HG03342 (cell line): Measurements from ENCODE around the gene FADS2.

ENCODE experiments used
- ATAC-seq: cut with Tn5 transposase; IDR thresholded peaks from one replicate; pipeline ENCODE4 v1.9.1; 2021; ENCODE audit warnings: mild to moderate bottlenecking, moderate library complexity; ENCODE audit not compliant: unreplicated experiment

FADS2 gene

DNA sequence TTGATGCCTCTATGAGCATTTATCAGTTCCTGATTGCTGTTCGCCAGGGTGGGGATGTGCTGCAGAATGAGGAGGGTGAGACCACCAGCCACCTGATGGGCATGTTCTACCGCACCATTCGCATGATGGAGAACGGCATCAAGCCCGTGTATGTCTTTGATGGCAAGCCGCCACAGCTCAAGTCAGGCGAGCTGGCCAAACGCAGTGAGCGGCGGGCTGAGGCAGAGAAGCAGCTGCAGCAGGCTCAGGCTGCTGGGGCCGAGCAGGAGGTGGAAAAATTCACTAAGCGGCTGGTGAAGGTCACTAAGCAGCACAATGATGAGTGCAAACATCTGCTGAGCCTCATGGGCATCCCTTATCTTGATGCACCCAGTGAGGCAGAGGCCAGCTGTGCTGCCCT, 32.6 kb upstream of the FADS2 start:
- no peak for ATAC-seq

DNA sequence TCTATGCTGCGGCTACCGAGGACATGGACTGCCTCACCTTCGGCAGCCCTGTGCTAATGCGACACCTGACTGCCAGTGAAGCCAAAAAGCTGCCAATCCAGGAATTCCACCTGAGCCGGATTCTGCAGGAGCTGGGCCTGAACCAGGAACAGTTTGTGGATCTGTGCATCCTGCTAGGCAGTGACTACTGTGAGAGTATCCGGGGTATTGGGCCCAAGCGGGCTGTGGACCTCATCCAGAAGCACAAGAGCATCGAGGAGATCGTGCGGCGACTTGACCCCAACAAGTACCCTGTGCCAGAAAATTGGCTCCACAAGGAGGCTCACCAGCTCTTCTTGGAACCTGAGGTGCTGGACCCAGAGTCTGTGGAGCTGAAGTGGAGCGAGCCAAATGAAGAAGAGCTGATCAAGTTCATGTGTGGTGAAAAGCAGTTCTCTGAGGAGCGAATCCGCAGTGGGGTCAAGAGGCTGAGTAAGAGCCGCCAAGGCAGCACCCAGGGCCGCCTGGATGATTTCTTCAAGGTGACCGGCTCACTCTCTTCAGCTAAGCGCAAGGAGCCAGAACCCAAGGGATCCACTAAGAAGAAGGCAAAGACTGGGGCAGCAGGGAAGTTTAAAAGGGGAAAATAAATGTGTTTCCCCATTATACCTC, 32.1 kb upstream of the FADS2 start:
- ATAC-seq: no peak

DNA sequence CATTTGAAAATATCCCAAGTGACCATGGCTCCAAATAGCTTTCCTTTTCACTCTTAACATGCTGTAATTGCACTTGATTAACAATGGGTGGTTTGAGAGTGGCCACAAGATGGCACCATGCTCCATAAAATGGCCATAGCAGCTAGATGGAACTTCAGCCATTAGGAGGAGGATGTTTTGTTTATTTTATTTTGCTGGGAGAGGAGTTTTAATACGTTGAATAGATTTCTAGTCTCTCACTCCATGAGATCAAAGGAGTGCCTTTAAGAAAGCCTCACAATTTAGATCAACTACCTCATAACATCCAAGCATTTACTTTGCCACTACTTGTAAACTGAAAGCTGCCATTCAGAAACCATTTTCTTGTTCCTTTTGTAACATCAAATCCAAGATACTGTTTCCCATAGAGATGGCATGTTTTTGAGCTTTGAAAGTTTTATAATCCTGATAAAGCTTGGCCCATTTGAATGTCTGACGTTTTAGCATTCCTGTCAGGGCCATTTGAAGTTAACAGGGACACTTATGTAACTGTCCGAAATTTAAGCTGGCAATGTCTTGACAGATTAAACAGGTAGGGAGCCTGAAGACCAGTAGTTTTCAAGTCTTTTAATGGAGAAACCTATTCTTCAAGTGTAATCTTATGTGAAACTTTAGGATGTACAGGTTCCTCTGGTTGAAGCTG, 30.7 kb upstream of the FADS2 start:
- no peak for ATAC-seq

DNA sequence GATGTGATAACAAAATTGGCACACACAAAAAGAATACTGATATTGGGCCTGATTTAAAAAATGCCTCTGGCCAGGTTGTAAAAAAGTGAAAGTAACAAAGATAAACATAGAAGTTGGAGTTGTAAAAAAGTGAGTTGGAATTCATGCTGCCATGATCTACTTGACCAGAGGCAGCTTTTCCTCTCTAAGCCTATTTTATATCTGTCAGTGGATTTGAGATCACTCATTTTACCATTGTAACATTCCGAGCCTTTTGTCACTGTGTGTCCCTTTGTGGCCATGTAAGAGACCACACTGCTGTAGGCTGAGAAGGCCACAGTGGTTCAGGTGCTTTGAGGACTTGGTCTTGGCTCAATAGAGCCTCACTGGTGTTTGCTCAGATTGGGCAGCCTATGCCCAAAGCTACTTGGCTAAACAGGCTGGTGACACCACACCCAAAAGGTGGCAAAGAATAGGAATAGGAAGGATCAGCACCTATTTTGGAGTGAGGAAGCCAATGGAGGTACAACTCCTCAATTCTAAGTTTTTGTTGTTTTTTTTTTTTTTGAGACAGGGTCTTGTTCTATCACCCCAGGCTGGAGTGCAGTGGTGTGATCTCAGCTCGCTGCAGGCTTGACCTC, 28.3 kb upstream of the FADS2 start:
- ATAC-seq: no peak

DNA sequence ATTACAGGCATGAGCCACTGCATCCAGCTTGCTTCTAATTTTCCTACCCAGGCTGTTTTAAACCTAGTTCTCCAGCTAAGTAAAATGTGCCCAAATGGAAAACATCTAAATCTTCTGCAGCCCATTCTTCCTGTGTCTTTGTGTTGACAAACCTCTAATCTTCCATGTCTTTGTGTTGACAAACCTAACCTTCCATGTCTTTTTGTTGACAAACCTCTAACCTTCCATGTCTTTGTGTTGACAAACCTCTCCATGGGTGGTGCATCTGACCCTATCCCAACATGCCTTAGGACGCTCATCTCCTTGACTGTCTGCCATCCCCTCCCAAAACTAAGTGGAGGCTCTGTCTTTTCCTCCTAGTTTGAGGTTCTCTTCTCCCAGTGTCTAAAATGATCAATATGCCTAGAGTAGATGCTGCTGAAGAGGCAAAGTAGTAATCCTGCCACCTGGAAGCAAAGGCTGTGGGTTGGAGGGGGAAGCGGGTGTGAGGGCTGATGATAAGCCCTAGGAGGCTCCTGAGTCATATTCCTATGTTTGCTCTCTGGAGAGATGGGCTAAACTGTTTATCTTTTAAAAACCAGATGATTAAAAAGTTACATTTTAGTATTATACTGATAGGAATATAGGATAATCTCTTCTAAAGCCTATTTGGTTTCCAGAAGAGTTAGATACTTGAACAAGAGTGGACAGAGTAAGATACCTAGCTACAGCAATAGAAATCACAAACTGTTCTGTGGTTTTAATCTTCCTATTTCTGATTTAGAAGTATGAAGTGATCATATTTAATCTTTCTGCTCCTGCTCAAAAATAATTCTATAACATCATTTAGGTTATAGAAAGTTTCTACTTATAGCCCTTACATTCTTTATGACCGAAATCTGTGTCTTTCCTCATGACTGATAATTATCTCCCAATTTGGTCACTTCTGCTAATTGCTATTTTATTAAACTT, 27.5 kb upstream of the FADS2 start:
- ATAC-seq: no peak

DNA sequence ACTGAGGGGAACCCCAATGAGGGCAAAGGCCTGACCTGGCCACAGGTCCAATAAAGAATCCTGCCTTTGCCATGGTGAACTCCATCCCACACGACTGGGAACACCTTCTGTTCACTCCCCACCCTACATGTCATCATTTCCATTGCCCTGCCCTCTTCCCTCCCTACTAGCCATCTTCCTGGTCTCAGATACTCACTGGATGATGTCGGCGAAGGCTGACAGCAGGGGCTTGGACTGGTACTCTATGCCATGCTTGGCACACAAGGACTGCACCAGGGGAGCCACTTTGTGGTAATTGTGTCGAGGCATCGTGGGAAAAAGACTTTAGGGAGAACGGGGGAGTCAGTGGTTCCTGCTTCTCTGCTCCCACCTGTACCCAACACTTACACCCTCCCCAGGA, 25.5 kb upstream of the FADS2 start:
- no peak for ATAC-seq

DNA sequence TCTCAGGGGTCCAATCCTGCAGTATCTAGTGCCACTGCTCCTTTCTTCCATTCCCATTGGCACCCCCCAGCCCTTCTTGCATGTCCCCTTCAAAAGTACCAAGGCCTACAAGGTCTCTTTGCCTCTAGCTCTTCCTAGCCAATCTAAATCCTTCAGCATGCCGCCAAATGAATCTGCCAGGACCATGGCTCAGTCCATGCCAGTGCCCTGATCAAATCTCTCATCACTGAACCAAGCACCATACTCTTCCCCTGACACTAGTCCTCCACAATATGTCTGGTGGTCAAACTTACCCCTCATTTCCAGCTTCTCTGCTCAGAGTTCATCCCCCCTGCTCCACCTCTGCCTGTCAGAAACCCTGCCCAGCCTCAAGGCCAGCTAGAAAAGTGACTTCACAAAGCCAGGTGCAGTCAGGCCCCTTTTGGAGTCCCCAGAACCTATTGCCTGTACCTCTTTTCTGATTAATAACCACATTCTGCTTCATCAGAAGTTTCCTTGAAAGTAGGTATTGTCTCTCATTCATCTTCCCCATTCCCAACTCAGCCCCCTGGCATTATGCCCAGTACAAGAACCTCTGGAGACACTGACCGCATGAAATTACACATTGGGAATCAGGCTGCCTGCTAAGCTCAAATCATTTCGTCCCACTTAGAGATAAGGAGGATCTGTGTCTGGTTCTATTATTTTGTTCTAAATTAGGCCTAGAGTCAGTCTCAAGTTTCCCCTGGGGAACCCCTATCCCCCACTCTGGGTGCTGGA, 24.0 kb upstream of the FADS2 start:
- ATAC-seq: no peak

DNA sequence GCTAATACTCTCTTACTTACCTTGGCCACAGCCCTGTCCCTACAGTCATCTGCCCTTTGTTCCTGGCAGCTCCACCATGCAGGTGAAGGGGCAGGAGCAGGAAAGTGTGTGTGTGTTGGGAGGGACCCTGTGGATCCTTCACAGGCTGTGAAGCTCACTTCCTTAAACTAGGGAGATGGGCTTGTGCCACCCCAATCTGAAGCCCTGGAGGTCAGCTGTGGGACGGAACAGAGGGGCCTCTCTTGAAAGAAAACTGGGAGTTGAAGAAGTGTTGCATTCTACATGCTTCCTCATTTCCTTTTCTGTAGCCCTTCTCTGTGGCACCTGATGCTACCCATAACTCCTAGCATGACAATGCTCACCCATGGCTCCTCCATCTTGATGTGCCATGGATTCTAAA, 23.0 kb upstream of the FADS2 start:
- no peak for ATAC-seq

DNA sequence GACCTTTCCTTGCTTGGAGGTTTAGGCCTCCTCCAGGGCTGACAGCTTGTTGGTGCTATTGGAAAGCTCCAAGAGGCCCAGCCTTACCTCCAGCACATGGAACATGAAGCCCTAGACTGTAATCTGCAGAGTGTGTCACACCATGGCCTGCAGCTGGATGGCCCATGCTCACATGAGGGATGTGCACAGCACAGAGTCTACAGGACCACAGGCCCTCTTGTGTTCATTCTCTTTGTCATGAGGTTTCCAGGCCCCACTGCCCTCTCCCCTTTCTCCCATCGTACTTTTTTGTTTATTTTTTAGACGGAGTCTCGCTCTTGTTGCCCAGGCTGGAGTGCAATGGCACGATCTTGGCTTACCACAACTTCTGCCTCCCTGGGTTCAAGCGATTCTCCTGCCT, 21.3 kb upstream of the FADS2 start:
- ATAC-seq: no peak

DNA sequence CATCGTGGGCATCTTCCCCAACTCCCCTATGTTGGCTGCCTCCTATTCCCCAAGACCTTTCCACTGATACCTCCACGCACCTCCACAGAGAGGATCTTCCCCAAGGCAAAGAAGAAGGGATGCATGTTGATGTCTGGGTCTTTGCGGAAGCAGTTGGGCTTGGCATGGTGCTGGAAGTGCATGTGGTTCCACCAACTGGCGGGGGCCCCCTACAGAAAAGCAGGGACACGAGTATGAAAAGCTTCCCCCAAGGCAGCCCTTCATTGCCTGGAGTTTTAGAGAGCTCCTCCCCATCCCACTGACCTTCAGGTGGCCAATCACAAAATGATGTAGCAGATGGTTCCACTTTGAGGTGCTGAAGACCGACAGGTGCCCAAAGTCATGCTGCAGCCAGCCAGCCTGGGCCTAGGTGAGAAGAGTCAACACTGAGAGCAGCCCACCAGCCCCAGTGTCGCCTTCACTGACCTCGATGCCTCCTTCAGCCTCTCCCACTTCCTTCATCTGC, 17.4 kb upstream of the FADS2 start:
- ATAC-seq: no peak

DNA sequence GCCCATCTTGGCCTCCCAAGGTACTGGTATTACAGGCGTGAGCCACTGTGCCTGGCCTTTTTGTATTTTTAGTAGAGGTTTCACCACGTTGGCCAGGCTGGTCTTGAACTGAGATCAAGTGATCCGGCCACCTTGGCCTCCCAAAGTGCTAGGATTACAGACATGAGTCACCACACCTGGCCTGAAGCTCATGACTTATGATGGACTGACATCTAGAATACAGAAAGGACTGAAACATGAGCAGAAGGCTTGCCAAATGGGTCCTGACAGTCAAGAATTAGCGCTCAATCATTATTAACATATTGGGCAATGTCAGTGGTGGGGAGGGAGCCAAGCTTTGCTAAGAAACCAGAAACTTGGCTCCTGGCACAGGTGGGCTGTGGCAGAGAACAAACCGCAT, 16.3 kb upstream of the FADS2 start:
- no peak for ATAC-seq

DNA sequence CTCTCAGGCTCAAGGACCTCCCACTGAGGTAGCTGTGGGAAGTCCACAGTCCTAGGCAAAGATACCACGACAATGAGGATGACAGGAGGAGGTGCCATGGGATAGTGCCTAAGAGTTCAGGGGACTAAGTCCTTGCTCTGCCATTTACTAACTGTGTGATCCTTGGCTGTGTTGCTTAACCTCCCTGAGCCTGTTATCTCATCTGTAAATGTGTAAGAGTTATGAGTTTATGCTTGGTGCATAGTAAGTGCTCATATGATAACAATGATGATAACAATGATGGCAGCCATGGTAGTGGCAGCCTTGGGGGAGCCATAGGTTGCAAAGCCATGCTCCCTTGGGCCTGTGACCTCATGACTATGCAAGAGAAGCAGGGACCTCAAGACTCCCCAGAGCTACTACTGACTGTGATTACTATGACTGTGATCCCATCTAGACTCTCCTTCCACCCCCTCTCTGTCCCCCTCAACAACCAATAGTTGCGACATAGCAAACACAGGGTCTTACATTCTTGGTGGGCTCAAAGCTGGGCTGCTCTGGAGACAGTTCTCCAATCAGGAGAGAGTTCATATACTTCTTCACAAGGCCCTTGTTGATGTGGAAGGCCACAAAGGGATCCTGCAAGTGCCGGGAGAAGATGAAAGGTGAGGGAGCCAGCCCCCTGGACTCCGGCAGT, 15.2 kb upstream of the FADS2 start:
- no peak for ATAC-seq

DNA sequence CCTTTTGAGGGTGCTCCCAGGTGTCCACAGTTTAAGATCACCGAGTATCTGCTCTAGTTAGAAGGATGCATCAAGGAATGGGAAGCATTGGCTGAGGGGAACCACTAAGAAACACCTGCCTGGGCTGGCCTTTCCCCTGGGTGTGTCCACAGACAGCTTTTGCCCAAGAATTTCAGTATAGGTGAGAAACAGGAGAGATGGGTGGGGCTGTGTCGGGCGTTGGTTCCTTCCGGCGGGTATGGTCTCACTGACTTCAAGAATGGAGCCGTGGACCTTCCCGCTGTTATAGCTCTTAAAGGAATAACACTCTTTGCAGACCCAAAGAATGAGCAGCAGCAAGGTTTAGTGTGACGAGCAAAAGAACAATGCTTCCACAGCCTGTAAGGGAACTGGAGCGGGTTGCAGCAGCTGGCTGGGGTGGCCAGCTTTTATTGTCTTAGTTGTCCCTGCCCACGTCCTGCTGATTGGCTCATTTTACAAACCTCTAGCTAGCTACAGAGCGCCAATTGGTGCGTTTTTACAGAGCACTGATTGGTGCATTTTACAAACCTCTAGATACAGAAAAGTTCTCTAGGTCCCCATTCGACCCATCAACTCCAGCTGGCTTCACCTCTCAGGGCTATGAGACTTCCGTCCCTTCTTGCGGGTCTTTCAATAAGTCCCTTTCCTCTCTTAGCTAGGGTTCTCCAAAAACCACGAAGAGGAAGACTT, 13.7 kb upstream of the FADS2 start:
- ATAC-seq: no peak

DNA sequence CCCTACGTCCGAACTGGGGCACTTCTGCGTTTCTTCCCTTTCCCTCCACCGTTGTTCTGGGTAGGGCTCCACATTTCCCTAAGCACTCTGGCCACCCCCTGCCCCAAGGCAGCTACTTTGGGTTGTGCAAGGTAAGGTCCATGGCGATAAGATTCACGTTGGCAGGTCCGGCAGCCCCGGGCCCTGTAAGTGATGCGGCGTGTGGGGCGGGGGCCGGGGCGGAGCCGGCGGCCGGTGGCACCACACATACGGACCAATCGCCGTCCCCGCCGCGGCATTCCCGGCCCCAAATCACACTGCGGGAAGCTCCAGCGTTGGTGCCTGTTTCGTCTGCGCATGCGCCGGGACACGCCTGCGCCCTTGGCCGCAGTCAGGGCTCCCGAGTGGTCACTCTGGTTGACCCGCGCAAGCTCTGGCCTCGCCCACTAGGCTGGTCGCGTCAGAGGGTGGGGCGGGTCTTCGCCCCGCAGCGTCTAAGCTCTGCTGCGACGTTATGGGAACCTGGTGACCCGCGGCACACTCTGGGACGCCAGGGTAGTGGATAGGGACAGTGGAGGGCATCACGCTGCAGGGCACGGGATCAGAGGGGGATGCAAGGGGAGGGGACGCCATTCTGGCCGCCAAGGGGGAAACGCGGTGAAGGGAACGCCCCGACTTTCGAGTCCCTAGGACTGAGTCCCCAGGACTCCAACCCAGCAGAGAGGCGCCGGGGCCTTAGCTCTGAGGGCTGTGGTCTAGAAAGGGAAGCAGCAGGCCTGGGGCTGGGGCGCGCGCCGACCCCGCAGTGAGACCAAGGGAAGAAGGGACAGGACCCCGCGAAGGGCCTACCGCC, 12.9 kb upstream of the FADS2 start:
- peak; percentile 39 for ATAC-seq

DNA sequence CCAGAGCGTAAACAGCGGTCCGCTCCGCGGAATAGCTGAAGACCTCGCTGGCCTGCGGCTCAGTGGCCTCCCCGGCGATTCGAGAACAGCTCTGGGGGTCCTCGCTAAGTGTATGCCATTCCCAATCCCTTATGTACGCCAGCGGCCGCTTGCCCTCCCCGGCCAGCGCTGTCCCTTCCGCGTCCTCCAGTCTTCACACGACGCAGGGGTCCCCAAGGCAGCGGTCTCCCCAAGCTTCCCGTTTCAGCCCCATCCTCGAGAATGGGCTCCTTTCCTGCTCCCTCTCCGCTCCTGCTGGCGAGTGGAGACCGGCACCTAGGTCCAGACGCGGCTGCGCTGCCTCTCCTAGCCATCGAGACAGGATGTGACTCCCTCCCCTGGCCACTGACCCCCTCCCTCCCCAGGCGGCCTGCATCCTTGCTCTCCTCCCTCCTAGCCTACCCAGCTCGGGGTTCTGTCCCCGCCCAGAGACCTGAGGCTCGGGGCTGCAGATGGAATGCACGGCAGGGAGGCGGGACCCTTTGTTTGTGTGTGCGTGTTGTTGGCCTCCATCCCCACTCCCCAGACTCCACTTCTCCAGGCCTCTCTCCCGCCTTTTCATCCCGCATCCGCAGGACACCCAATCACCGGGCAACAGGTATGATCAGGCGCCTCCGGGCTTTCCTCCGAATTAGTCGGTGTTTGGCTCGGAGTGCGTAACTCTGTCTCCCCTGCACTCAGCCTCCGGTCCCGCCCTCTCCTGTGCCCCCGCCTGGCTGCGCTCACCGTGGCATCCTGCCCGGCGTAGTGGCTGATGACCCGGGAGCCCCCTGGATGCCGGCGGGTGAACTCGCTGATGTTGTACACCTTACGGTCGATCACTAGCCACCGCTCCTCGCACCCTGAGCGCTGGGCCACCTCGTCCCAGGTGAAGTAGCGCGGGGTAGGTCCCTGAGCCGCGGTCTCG, 12.0 kb upstream of the FADS2 start:
- ATAC-seq: peak; percentile 12

DNA sequence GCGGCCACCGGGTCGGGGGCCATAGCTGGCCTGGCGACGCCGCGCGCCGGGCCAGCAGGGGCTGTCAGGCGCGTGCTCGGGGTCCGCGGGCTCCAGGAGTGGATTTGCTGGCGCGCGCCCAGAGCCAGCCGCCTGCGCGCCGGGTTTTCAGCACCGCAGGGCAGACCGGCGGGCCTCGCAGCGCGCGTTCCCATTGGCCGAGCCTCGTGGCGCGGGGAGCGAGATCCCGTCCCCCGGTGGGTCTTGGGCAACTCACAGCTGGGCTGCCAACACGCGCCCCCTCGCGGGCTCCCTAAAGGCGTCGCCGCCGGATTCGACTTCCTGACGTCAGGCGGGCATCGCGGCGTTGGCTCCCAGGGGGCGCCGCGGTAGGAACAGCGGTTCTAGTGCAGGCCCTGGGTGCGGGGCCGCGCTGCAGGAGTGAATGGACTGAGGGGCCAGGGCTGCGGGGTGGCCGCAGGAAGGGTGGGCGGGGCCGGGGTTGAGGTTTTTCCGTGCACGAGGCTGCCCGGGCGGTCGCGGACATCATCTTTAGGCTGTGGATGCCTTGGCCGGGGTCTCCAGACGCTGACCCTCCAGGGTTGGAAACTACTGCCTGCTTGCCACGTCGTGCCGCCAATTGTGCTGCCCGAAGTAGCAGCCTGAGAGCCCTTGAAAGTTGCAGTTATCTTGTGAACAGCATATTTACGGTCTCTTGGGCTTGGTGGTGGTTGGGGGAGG, 11.2 kb upstream of the FADS2 start, which contains the start of gene FADS1:
FADS1 (minus strand) TSS at position 268 of the 720 bp plus-strand sequence; CDS start at position 194, 74 bp downstream.
- peak; percentile 49 for ATAC-seq
